GM12878 (cell line): ENCODE data around the gene RNU1-2. TPM values are rescaled to one million over a fixed set of nuclear protein-coding genes. Genes with fewer than 3 reads are reported as not detected.
A peak's percentile ranks its signal among the peaks of the same experiment; 100 is the strongest.
"Not testable (repeated sequence)": the region's sequence is repeated elsewhere in the genome, so short reads cannot be mapped to it uniquely, and the experiment has no call there.

ENCODE experiments used
- ATAC-seq: fragments of 200-7000 bp; cut with Tn5 transposase; 3 replicates; pipeline ENCODE4 v1.9.1; 2020; ENCODE audit warnings: mild to moderate bottlenecking, moderate library complexity
- BruUV-seq: library from RNA; stranded (reverse); fragments of 400-500 nt; replicated peaks from 2 replicates; lab custom pipeline; 2021; lab: Mats Ljungman, UMichigan
- CTCF ChIA-PET: fragments of 300-600 bp; sonication (Branson Sonifier 250); formaldehyde crosslinking; extraction: SDS; loops from one replicate; lab custom pipeline; 2021; ENCODE audit warnings: inconsistent platforms; lab: Yijun Ruan, JAX
- POLR2A ChIA-PET: fragments of 350-600 bp; formaldehyde crosslinking; extraction: SDS; loops from one replicate; lab custom pipeline; 2021; ENCODE audit warnings: inconsistent platforms; lab: Charles Lee
- RAD21 ChIA-PET: fragments of 300-600 bp; sonication (Branson Sonifier 250); formaldehyde crosslinking; loops from one replicate; lab custom pipeline; 2023; ENCODE audit warnings: antibody characterized with exemption; ENCODE audit not compliant: unreplicated experiment; lab: Charles Lee
- SMC1A ChIA-PET: fragments of 300-600 bp; sonication (Branson Sonifier 250); formaldehyde crosslinking; loops from one replicate; lab custom pipeline; 2023; ENCODE audit not compliant: unreplicated experiment, uncharacterized antibody; lab: Charles Lee
- DNase-seq: peaks from one replicate; pipeline ENCODE4 v3.0.0-alpha.2; 2011; ENCODE audit warnings: low read depth, low spot score
- FAIRE-seq: peaks from 3 replicates; lab custom pipeline; 2011; peaks lifted over from hg19 to GRCh38; lab: Jason Lieb, UNC
- H2AFZ ChIP-seq: 2 replicates; pipeline ENCODE4 v1.6.0; 2011; ENCODE audit warnings: low read depth, low read length, control low read depth; ENCODE audit not compliant: control insufficient read depth
- H3K27ac ChIP-seq: 2 replicates; pipeline ENCODE4 v1.5.1; 2011; ENCODE audit warnings: control low read depth; ENCODE audit not compliant: control insufficient read depth, insufficient read depth
- H3K27me3 ChIP-seq, 2 experiments: replicated peaks in 1 of 2; 2 replicates each; pipeline versions ENCODE4 v1.6.0 to v1.6.1; 2011; ENCODE audit warnings: low read length in 1 of 2; ENCODE audit not compliant: control insufficient read depth in 2 of 2, insufficient read depth in 2 of 2
- H3K36me3 ChIP-seq, 2 experiments: 2 replicates each; pipeline ENCODE4 v1.5.1; 2011; ENCODE audit warnings: low read length in 1 of 2; ENCODE audit not compliant: control insufficient read depth in 2 of 2, insufficient read depth in 2 of 2
- H3K4me1 ChIP-seq: 2 replicates; pipeline ENCODE4 v1.6.1; 2011; ENCODE audit warnings: mild to moderate bottlenecking, low read length, moderate library complexity, mixed read lengths; ENCODE audit not compliant: control insufficient read depth, insufficient read depth
- H3K4me2 ChIP-seq: 2 replicates; pipeline ENCODE4 v1.6.0; 2011; ENCODE audit warnings: control low read depth; ENCODE audit not compliant: control insufficient read depth, insufficient read depth
- H3K4me3 ChIP-seq: fragments of 200-600 bp; sonication (generic); 2 replicates; pipeline ENCODE4 v1.5.1; 2016
- H3K79me2 ChIP-seq: 2 replicates; pipeline ENCODE4 v1.6.0; 2011; ENCODE audit warnings: low read length; ENCODE audit not compliant: control insufficient read depth, insufficient read depth
- H3K9ac ChIP-seq: 2 replicates; pipeline ENCODE4 v1.8.0; 2011; ENCODE audit warnings: low read length, control low read depth, mixed read lengths; ENCODE audit not compliant: control insufficient read depth, insufficient read depth
- H3K9me3 ChIP-seq: replicated peaks from 3 replicates; pipeline ENCODE4 v1.5.1; 2011; ENCODE audit warnings: mild to moderate bottlenecking, low read length; ENCODE audit not compliant: control insufficient read depth, insufficient read depth
- H4K20me1 ChIP-seq: 2 replicates; pipeline ENCODE4 v1.6.0; 2011; ENCODE audit not compliant: control insufficient read depth, insufficient read depth
- ATF7 ChIP-seq: fragments of 450-650 bp; IDR thresholded peaks from 2 replicates; pipeline ENCODE4 v1.6.1; 2016; ENCODE audit warnings: low read depth, mild to moderate bottlenecking
- BHLHE40 ChIP-seq, 2 experiments: fragments of 450-650 bp in 1 of 2; IDR thresholded peaks; 2 replicates each; pipeline ENCODE4 v1.6.1; 2011 to 2017; ENCODE audit warnings: low read depth in 2 of 2, borderline replicate concordance in 1 of 2, improper control_type of control experiment in 1 of 2, low read length in 1 of 2, mild to moderate bottlenecking in 1 of 2
- CBFB ChIP-seq: IDR thresholded peaks from 2 replicates; pipeline ENCODE4 v1.6.1; 2016; ENCODE audit warnings: antibody characterized with exemption, low read depth
- DPF2 ChIP-seq: fragments of 450-650 bp; IDR thresholded peaks from 2 replicates; pipeline ENCODE4 v1.6.1; 2017; ENCODE audit warnings: mild to moderate bottlenecking
- IKZF2 ChIP-seq, 2 experiments: fragments of 450-650 bp; IDR thresholded peaks; 2 replicates each; pipeline ENCODE4 v1.6.1; 2017; ENCODE audit warnings: mild to moderate bottlenecking in 2 of 2, moderate library complexity in 2 of 2
- IRF5 ChIP-seq: fragments of 450-650 bp; IDR thresholded peaks from 2 replicates; pipeline ENCODE4 v1.6.1; 2017; ENCODE audit warnings: borderline replicate concordance
- JUNB ChIP-seq: IDR thresholded peaks from 2 replicates; pipeline ENCODE4 v1.6.1; 2016; ENCODE audit warnings: antibody characterized with exemption, mild to moderate bottlenecking
- MTA2 ChIP-seq: fragments of 450-650 bp; IDR thresholded peaks from 2 replicates; pipeline ENCODE4 v1.6.1; 2016; ENCODE audit warnings: low read depth, mild to moderate bottlenecking, moderate library complexity
- RELB ChIP-seq: fragments of 450-650 bp; IDR thresholded peaks from 2 replicates; pipeline ENCODE4 v1.6.1; 2017; ENCODE audit warnings: low read depth, mild to moderate bottlenecking, moderate library complexity
- RUNX3 ChIP-seq: IDR thresholded peaks from 2 replicates; pipeline ENCODE4 v1.6.1; 2012; ENCODE audit warnings: low read length, inconsistent platforms
- ZNF217 ChIP-seq: fragments of 450-650 bp; IDR thresholded peaks from 2 replicates; pipeline ENCODE4 v1.6.1; 2017; ENCODE audit warnings: antibody characterized with exemption, mild to moderate bottlenecking
- WGBS: methylation state at CpG from one replicate; pipeline ENCODE4 v1.1.6; 2016; ENCODE audit warnings: low lambda C conversion rate; ENCODE audit not compliant: insufficient replicate concordance, insufficient coverage; ENCODE audit errors: missing lambda C conversion rate; 5-methylcytosine and 5-hydroxymethylcytosine counted together
- in situ Hi-C: fragments of 300-500 bp; cut with MboI; formaldehyde crosslinking; loops from 9 replicates; pipeline ENCODE4 v1.14.3; 2018; ENCODE audit warnings: mixed read lengths
- intact Hi-C: fragments of 100-400 bp; cut with micrococcal nuclease; formaldehyde crosslinking; loops from one replicate; pipeline ENCODE4 v1.14.2; 2022; ENCODE audit not compliant: unreplicated experiment
- polyA plus RNA-seq, 11 experiments: library from polyadenylated mRNA; depleted of rRNA in 4 of 11; unstranded in 6 of 11; stranded (reverse) in 5 of 11; fragments of >200 nt; fragmentation: Nextera tagmentation in 4 of 11; fragmentation: Illumina TruSeq in 1 of 11; extraction: Ambion mirVana in 4 of 11; extraction: Trizol in 1 of 11; gene quantifications; 1 replicate in 1 of 11; 2 replicates in 10 of 11; pipeline versions ENCODE4 v1.2.1 to v1.2.3, GENCODE V29; 2011 to 2016; ENCODE audit warnings: inconsistent platforms in 2 of 11, missing spikeins in 2 of 11, low read depth in 1 of 11
- total RNA-seq, 4 experiments: library from RNA; depleted of rRNA in 3 of 4; stranded (reverse); fragments of >200 nt in 3 of 4; fragmentation: Illumina TruSeq in 1 of 4; extraction: Trizol in 1 of 4; gene quantifications; 2 replicates each; pipeline versions ENCODE4 v1.2.1 to v1.2.3, GENCODE V29; 2013 to 2021
- TF ChIP-seq, protein P1 (sequence below): fragments of 450-650 bp; IDR thresholded peaks from 2 replicates; pipeline ENCODE4 v1.6.1; 2017; ENCODE audit warnings: mild to moderate bottlenecking, low read depth, inconsistent platforms; ENCODE audit not compliant: poor library complexity, severe bottlenecking
- TF ChIP-seq, protein P2 (sequence below): fragments of 450-650 bp; IDR thresholded peaks from 2 replicates; pipeline ENCODE4 v1.6.1; 2016; ENCODE audit warnings: mild to moderate bottlenecking

Gene RNU1-2
- total and polyA plus RNA-seq, 10 of the 15 experiments (the other 5 are each of a cell fraction or from before 2014, with no cell fraction given), result under 0.01 to 20,946 (median 4.7) TPM; not detected in 2

DNA sequence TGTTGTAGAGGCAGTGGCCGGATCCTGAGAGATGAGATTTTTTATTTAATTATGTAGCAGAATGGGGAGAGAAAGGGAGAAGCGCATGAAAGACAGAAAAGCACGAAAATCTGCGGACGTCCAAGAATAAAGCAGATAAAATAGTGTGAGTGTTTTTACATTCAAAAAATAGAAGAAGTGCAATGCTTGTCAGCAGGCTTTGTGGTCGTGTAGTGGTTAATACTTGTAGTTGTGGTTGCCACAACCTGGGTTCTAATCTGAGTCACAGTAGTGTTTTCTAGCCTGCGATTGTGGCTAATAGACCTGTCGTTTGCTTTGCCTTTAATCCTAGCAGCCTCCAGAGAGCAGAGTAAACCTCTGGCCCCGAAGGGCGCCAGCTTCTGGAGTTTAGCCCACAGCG lies 32.8 kb upstream of the RNU1-2 start:
- H3K27ac ChIP-seq, BruUV-seq, CTCF ChIA-PET, H4K20me1 ChIP-seq, in situ Hi-C loops, H2AFZ ChIP-seq, H3K27me3 ChIP-seq, POLR2A ChIA-PET, RAD21 ChIA-PET, H3K9me3 ChIP-seq, H3K36me3 ChIP-seq, DNase-seq, intact Hi-C loops, H3K4me3 ChIP-seq, H3K79me2 ChIP-seq, H3K4me2 ChIP-seq, FAIRE-seq, SMC1A ChIA-PET, H3K9ac ChIP-seq, H3K4me1 ChIP-seq: not testable (repeated sequence)
- 2% methylated on average over 6 of the region's 11 CpGs for WGBS
- TF ChIP-seq RELB (0 out of 2 replicates have a peak, but pooled peaks have one; percentile 17), MTA2 (peak; percentile 47; the same call in 1 of the 2 replicates), IRF5 (peak; percentile 47; the same call in 1 of the 2 replicates), IKZF2 (IDR thresholded peaks at IDR 0.05) (peak; percentile 26 to 46; a peak in 2 of 4 replicates), DPF2 (peak; percentile 36; the same call in 1 of the 2 replicates), JUNB (peak; percentile 17; the same call in 1 of the 2 replicates), RUNX3 (peak; percentile 46; the same call in 1 of the 2 replicates), CBFB (peak; percentile 42; the same call in 1 of the 2 replicates), BHLHE40 (IDR thresholded peaks at IDR 0.05; ENCODE audit: borderline replicate concordance in 1 of 2, low read depth in 2 of 2, low read length in 1 of 2) (peak in 1 of 2 experiments; percentile 15; a peak in 1 of 4 replicates), ZNF217 (peak; percentile 26; the same call in 1 of the 2 replicates), ATF7 (0 out of 2 replicates have a peak, but pooled peaks have one; percentile 11)
- TF ChIP-seq, protein P1, sequence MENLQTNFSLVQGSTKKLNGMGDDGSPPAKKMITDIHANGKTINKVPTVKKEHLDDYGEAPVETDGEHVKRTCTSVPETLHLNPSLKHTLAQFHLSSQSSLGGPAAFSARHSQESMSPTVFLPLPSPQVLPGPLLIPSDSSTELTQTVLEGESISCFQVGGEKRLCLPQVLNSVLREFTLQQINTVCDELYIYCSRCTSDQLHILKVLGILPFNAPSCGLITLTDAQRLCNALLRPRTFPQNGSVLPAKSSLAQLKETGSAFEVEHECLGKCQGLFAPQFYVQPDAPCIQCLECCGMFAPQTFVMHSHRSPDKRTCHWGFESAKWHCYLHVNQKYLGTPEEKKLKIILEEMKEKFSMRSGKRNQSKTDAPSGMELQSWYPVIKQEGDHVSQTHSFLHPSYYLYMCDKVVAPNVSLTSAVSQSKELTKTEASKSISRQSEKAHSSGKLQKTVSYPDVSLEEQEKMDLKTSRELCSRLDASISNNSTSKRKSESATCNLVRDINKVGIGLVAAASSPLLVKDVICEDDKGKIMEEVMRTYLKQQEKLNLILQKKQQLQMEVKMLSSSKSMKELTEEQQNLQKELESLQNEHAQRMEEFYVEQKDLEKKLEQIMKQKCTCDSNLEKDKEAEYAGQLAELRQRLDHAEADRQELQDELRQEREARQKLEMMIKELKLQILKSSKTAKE, result peak; percentile 23
- TF ChIP-seq, protein P2, sequence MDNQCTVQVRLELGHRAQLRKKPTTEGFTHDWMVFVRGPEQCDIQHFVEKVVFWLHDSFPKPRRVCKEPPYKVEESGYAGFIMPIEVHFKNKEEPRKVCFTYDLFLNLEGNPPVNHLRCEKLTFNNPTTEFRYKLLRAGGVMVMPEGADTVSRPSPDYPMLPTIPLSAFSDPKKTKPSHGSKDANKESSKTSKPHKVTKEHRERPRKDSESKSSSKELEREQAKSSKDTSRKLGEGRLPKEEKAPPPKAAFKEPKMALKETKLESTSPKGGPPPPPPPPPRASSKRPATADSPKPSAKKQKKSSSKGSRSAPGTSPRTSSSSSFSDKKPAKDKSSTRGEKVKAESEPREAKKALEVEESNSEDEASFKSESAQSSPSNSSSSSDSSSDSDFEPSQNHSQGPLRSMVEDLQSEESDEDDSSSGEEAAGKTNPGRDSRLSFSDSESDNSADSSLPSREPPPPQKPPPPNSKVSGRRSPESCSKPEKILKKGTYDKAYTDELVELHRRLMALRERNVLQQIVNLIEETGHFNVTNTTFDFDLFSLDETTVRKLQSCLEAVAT, result peak; percentile 84
- ATAC-seq, result peak; percentile 87
